Natural killer cell (primary cell): Measurements from ENCODE around the gene CCDC91. TPM values are rescaled to one million over a fixed set of nuclear protein-coding genes. Genes with fewer than 3 reads are reported as not detected.

ENCODE experiments used
- ATAC-seq, 3 donors: fragments of 150-1000 bp in 2 of 3; fragments of 200-7000 bp in 1 of 3; cut with Tn5 transposase; 1 replicate in 1 of 3; 2 replicates in 2 of 3; pipeline ENCODE4 v1.10.0; 2021; ENCODE audit warnings: mild to moderate bottlenecking in 2 of 3, moderate library complexity in 2 of 3
- DNase-seq, 2 donors: peaks; one replicate each; pipeline versions ENCODE4 v3.0.0 to v3.0.0-alpha.2; 2013 to 2021; ENCODE audit warnings: mixed read lengths in 1 of 2
- H3K27ac ChIP-seq: one replicate; pipeline ENCODE4 v1.5.1; 2013; ENCODE audit warnings: mild to moderate bottlenecking, low read length
- H3K27me3 ChIP-seq: one replicate; pipeline ENCODE4 v1.6.1; 2013; ENCODE audit warnings: low read length; ENCODE audit not compliant: control insufficient read depth, insufficient read depth
- H3K36me3 ChIP-seq: one replicate; pipeline ENCODE4 v1.6.1; 2013; ENCODE audit warnings: low read length; ENCODE audit not compliant: control insufficient read depth, insufficient read depth
- H3K4me1 ChIP-seq: one replicate; pipeline ENCODE4 v1.6.1; 2013; ENCODE audit warnings: low read length; ENCODE audit not compliant: control insufficient read depth, insufficient read depth
- H3K4me3 ChIP-seq: one replicate; pipeline ENCODE4 v1.5.1; 2013; ENCODE audit warnings: low read length
- H3K9me3 ChIP-seq: one replicate; pipeline ENCODE4 v1.6.1; 2013; ENCODE audit warnings: low read length; ENCODE audit not compliant: control insufficient read depth, insufficient read depth
- H3K27ac Mint-ChIP-seq, 2 donors: one replicate each; pipeline ENCODE4 v1.8.0; 2022; ENCODE audit warnings: mild to moderate bottlenecking in 2 of 2, mixed read lengths in 2 of 2, moderate library complexity in 1 of 2
- H3K27me3 Mint-ChIP-seq, 2 donors: one replicate each; pipeline ENCODE4 v1.8.0; 2022; ENCODE audit warnings: low read depth in 2 of 2, mixed read lengths in 2 of 2
- H3K36me3 Mint-ChIP-seq: one replicate; pipeline ENCODE4 v1.8.0; 2022; ENCODE audit warnings: mixed read lengths
- H3K4me1 Mint-ChIP-seq, 2 donors: one replicate each; pipeline ENCODE4 v1.8.0; 2022; ENCODE audit warnings: mixed read lengths in 2 of 2
- H3K4me3 Mint-ChIP-seq: one replicate; pipeline ENCODE4 v1.8.0; 2022; ENCODE audit warnings: mild to moderate bottlenecking, moderate library complexity, mixed read lengths
- H3K9me3 Mint-ChIP-seq, 2 donors: one replicate each; pipeline ENCODE4 v1.8.0; 2022; ENCODE audit warnings: mixed read lengths in 2 of 2
- whole genome bisulfite sequencing: methylation state at CpG from one replicate; pipeline ENCODE4 v1.1.7; 2013; ENCODE audit warnings: missing lambda C conversion rate; ENCODE audit not compliant: insufficient coverage; 5-methylcytosine and 5-hydroxymethylcytosine counted together
- intact Hi-C: fragments of 100-400 bp; cut with micrococcal nuclease; formaldehyde crosslinking; loops from one replicate; pipeline ENCODE4 v1.14.2; 2022
- total RNA-seq, 4 donors: library from RNA; stranded (reverse); fragments of 120-200 nt in 1 of 4; gene quantifications; one replicate each; pipeline versions ENCODE4 v1.2.3 to v1.2.4, GENCODE V29; 2013 to 2022
- TF ChIP-seq, protein P1 (sequence below): fragments of 200-600 bp; IDR thresholded peaks from one replicate; pipeline ENCODE4 v1.8.0; 2022; ENCODE audit warnings: antibody characterized with exemption

CCDC91 gene
- total RNA-seq, 3 donors from 2014 or later (not counting 1 experiment from before 2014, with no cell fraction given): 48.8 to 65.8 (median 60.2) TPM

DNA sequence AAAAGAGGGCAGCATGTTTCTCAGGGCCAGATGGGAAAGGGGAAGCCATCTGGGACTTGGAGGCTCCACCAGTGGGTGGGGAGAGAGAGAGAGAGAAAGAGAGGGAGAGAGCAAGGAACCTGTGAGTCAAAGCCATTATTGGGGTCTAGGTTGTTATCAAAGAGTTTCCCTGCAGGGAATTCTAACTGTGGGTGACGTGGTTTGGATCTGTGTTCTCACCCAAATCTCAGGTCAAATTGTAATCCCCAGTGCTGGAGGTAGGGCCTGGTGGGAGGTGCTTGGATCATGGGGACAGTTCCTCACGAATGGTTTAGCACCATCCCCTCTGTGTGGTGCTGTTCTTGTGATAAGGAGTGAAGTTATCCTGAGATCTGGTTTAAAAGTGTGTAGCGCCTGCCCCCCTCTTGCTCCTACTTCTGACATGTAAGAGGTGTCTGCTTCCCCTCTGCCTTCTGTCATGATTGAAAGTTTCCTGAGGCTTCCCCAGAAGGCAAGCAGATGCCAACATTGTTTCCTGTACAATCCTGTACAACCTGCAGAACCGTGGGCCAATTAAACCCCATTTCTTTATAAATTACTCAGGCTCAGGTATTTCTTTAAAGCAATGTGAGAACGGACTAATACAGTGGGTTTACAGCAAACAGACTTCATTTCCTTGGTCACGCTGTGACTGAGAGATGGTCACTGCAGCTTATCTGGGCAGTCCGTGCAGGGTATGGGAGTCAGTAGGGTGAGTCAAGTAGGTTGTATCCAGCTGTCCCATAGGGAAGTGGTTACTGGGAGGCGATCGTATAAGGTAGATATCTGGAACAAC lies 52.4 kb downstream of the CCDC91 start:
- Histone ChIP-seq H3K36me3 (no peaks in the 10 kb centered on the region), H3K4me3 (no peak overlapping the region), H3K27ac (no peak overlapping the region), H3K9me3 (no peaks in the 10 kb centered on the region), H3K4me1 (peaks cover under 1% of the 10 kb centered on the region), H3K27me3 (no peaks in the 10 kb centered on the region)
- Mint-ChIP-seq H3K36me3 (no peaks in the 10 kb centered on the region), H3K4me3 (no peak overlapping the region), H3K27ac (no peak overlapping the region), H3K4me1 (peaks cover 26 to 34% of the 10 kb centered on the region in 2 donors), H3K9me3 (no peaks in the 10 kb centered on the region), H3K27me3 (no peaks in the 10 kb centered on the region)
- intact Hi-C loops: no loop called here
- ATAC-seq (no peak), DNase-seq (no peak)
- WGBS: 81% methylated on average over 9 of the region's 9 CpGs
- TF ChIP-seq, protein P1, sequence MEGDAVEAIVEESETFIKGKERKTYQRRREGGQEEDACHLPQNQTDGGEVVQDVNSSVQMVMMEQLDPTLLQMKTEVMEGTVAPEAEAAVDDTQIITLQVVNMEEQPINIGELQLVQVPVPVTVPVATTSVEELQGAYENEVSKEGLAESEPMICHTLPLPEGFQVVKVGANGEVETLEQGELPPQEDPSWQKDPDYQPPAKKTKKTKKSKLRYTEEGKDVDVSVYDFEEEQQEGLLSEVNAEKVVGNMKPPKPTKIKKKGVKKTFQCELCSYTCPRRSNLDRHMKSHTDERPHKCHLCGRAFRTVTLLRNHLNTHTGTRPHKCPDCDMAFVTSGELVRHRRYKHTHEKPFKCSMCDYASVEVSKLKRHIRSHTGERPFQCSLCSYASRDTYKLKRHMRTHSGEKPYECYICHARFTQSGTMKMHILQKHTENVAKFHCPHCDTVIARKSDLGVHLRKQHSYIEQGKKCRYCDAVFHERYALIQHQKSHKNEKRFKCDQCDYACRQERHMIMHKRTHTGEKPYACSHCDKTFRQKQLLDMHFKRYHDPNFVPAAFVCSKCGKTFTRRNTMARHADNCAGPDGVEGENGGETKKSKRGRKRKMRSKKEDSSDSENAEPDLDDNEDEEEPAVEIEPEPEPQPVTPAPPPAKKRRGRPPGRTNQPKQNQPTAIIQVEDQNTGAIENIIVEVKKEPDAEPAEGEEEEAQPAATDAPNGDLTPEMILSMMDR: no peak

DNA sequence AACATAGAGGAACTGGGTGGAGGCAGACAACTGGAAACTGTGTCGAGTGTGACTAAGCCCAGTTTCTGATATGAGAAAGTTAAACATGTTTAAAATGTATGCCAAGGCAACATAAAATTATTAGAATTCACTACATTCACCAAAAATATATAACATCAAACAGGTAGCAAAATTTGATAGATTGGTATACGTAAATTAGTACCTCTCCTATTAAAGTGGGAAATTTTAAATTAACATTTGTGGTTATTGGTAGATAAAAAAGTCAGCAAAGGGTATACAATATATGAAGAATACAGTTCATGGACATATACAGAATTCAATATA lies 53.0 kb downstream of the CCDC91 start:
- 40% methylated on average over 1 of the region's 2 CpGs for WGBS
- no peak overlapping the region for H3K27ac Mint-ChIP-seq
- Histone ChIP-seq H3K27me3 (no peaks in the 10 kb centered on the region), H3K9me3 (no peaks in the 10 kb centered on the region), H3K4me3 (no peak overlapping the region), H3K27ac (no peak overlapping the region), H3K36me3 (no peaks in the 10 kb centered on the region), H3K4me1 (peaks cover 2% of the 10 kb centered on the region)
- intact Hi-C loops: no loop called here
- no peaks in the 10 kb centered on the region for H3K27me3 Mint-ChIP-seq
- no peak overlapping the region for H3K4me3 Mint-ChIP-seq
- DNase-seq (no peak), ATAC-seq (no peak)
- no peaks in the 10 kb centered on the region for H3K9me3 Mint-ChIP-seq
- TF ChIP-seq, protein P1: no peak
- H3K4me1 Mint-ChIP-seq: peaks cover 32 to 39% of the 10 kb centered on the region in 2 donors
- no peaks in the 10 kb centered on the region for H3K36me3 Mint-ChIP-seq

DNA sequence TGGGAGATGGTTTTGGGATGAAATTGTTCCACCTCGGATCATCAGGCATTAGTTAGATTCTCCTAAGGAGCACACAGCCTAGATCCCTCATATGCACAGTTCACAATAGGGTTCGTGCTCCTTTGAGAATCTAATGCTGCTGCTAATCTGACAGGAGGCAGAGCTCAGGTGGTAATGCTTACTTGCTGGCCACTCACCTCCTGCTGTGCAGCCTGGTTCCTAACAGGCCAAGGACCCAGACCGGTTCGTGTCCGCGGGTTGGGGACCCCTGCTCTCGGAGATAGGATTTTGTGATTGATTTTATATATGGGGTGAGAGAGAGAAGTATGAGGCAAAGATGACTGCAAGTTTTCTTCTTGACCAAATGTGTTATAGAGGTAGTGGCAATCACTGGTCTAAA lies 57.5 kb downstream of the CCDC91 start:
- Mint-ChIP-seq H3K27ac (peak overlapping the region; percentile 13 to 55), H3K4me1 (peaks cover 61 to 69% of the 10 kb centered on the region in 2 donors), H3K36me3 (no peaks in the 10 kb centered on the region), H3K27me3 (no peaks in the 10 kb centered on the region), H3K9me3 (no peaks in the 10 kb centered on the region), H3K4me3 (no peak overlapping the region)
- 83% methylated on average over 7 of the region's 7 CpGs for WGBS
- intact Hi-C loops: no loop called here
- H3K9me3 ChIP-seq: no peaks in the 10 kb centered on the region
- no peaks in the 10 kb centered on the region for H3K27me3 ChIP-seq
- H3K4me1 ChIP-seq: peaks cover 2% of the 10 kb centered on the region
- no peak overlapping the region for H3K4me3 ChIP-seq
- TF ChIP-seq, protein P1: no peak
- no peaks in the 10 kb centered on the region for H3K36me3 ChIP-seq
- no peak for ATAC-seq
- no peak overlapping the region for H3K27ac ChIP-seq
- no peak for DNase-seq
